ENCODE results near the gene CLSTN2. TPM values are rescaled to one million over a fixed set of nuclear protein-coding genes. Genes with fewer than 3 reads are reported as not detected.

The CLSTN2 gene
- total and polyA plus RNA-seq, 2 of the 4 experiments (the other 2 are of a cell fraction): under 0.01 to 0.07 TPM

GRCh38 chr3:139985576-139985975, 50.6 kb downstream of the CLSTN2 start:
- ChIA-PET POLR2A (ENCODE audit: unreplicated experiment) (no interaction called here), CTCF (no interaction called here)
- Histone ChIP-seq H3K4ac (ENCODE audit: low read depth, low read length) (no peak overlapping the region), H3K27me3 (ENCODE audit: control insufficient read depth, insufficient read depth, low read length) (no peaks in the 10 kb centered on the region), H3K18ac (ENCODE audit: low read depth, low read length) (no peak overlapping the region), H3K4me1 (ENCODE audit: control insufficient read depth, insufficient read depth, low read length) (no peaks in the 10 kb centered on the region), H3K23ac (ENCODE audit: low read depth, low read length) (no peak overlapping the region), H2AFZ (replicated peaks; ENCODE audit: low read length, poor library complexity) (no peak overlapping the region), H3K4me3 (ENCODE audit: insufficient read depth, low read depth, low read length) (no peak overlapping the region), H4K5ac (ENCODE audit: low read depth, low read length) (no peak overlapping the region), H3K4me2 (ENCODE audit: low read depth, low read length) (no peak overlapping the region), H2BK20ac (ENCODE audit: low read depth, low read length) (no peak overlapping the region), H3K9ac (ENCODE audit: low read depth, low read length) (no peak overlapping the region), H4K91ac (ENCODE audit: insufficient read depth, low read depth, low read length) (no peak overlapping the region), H2BK5ac (ENCODE audit: low read depth, low read length, poor library complexity, severe bottlenecking) (no peak overlapping the region), H2AK5ac (ENCODE audit: low read depth, low read length) (no peak overlapping the region), H3K9me3 (ENCODE audit: control insufficient read depth, insufficient read depth, low read length) (no peaks in the 10 kb centered on the region), H3K36me3 (ENCODE audit: control insufficient read depth, insufficient read depth, low read length) (no peaks in the 10 kb centered on the region), H3K79me1 (ENCODE audit: low read depth in 1 of 2, low read length in 2 of 2) (no peaks in the 10 kb centered on the region), H3K9me1 (ENCODE audit: insufficient read depth, low read length) (no peaks in the 10 kb centered on the region), H4K8ac (ENCODE audit: low read depth in 2 of 2, low read length in 2 of 2) (no peak overlapping the region), H4K20me1 (ENCODE audit: insufficient read depth, low read length) (no peaks in the 10 kb centered on the region), H2AK9ac (replicated peaks; ENCODE audit: low read depth, low read length, poor library complexity) (no peak overlapping the region), H3K27ac (ENCODE audit: insufficient read depth, low read length) (no peak overlapping the region), H3K56ac (ENCODE audit: extremely low read depth, insufficient read depth, low read length) (no peak overlapping the region), H3K14ac (replicated peaks; ENCODE audit: low read depth, low read length) (no peak overlapping the region), H2BK15ac (ENCODE audit: low read depth, low read length) (no peak overlapping the region), H2BK120ac (ENCODE audit: low read depth, low read length) (no peak overlapping the region)
- no TSS peak for BruUV-seq (replicated peaks)
- in situ Hi-C loops (cut with MboI; ENCODE audit: low sequenced_read_pairs) (no loop called here), intact Hi-C loops (cut with micrococcal nuclease) (no loop called here), dilution Hi-C loops (cut with HindIII; ENCODE audit: low sequenced_read_pairs, unreplicated experiment) (no loop called here)
- ATAC-seq (ENCODE audit: low read depth) (no peak), DNase-seq (no peak)
- no CpG with 5 or more reads among the region's 3 CpGs for WGBS, 2 experiments (ENCODE audit: extremely low coverage in 2 of 2, insufficient read length in 1 of 2)
- TF ChIP-seq FOS (IDR thresholded peaks at IDR 0.05; ENCODE audit: low read depth, low read length): no peak
- no peak for TF ChIP-seq SMC3 (IDR thresholded peaks at IDR 0.05; ENCODE audit: low read depth, low read length)
- TF ChIP-seq USF2 (IDR thresholded peaks at IDR 0.05; ENCODE audit: low read depth, low read length): no peak
- TF ChIP-seq MXI1 (IDR thresholded peaks at IDR 0.05; ENCODE audit: borderline replicate concordance, low read depth, low read length): no peak
- no peak for TF ChIP-seq RAD21 (IDR thresholded peaks at IDR 0.05; ENCODE audit: low read length)
- no peak for TF ChIP-seq MAFK (IDR thresholded peaks at IDR 0.05; ENCODE audit: low read depth, low read length)
- no peak for TF ChIP-seq MAZ (IDR thresholded peaks at IDR 0.05; ENCODE audit: borderline replicate concordance, low read depth, low read length)
- TF ChIP-seq NFE2L2 (IDR thresholded peaks at IDR 0.05; ENCODE audit: low read depth, low read length): no peak
- no peak for TF ChIP-seq ELK1 (IDR thresholded peaks at IDR 0.05; ENCODE audit: borderline replicate concordance, low read depth, low read length)
- no peak for TF ChIP-seq CTCF (conservative IDR thresholded peaks at IDR 0.05; ENCODE audit: low read depth, low read length)
- TF ChIP-seq RFX5 (IDR thresholded peaks at IDR 0.05; ENCODE audit: low read depth, low read length): no peak
- no peak for TF ChIP-seq BHLHE40 (IDR thresholded peaks at IDR 0.05; ENCODE audit: low read depth, low read length)
- TF ChIP-seq CEBPB (IDR thresholded peaks at IDR 0.05; ENCODE audit: low read depth, low read length): no peak
- TF ChIP-seq RCOR1 (IDR thresholded peaks at IDR 0.05; ENCODE audit: insufficient replicate concordance, low read length): no peak
- no peak for TF ChIP-seq POLR2A (IDR thresholded peaks at IDR 0.05; ENCODE audit: low read depth, low read length)
- no peak for TF ChIP-seq CHD1 (IDR thresholded peaks at IDR 0.05; ENCODE audit: low read depth, low read length)

Measured in IMR-90 (cell line).